ENCODE measurements around the gene NDUFAF2. TPM values are rescaled to one million over a fixed set of nuclear protein-coding genes. Genes with fewer than 3 reads are reported as not detected.

The NDUFAF2 gene
- total and polyA plus RNA-seq, 2 of the 13 experiments (the other 11 are each of a cell fraction or from before 2014, with no cell fraction given) = 34.0 to 78.4 TPM

DNA sequence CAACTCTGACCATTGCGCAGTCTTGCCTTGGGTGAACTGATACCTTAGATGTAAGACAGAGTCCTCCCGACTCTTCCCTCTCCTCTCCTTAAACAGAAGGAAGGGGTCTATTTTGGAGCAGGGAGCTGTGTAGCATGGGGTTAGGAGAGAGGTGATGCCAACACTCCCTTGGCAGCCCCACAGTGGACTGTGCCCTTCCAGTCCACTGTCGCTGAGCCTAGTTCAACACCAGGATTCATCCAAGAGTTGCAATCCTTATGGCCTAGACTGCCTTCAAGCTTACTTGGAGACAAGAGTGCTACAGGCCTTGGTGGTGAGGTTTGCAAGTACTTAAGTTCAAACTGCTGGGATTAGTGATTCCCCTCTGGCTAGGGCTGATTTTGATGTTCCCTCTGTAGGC is 51.4 kb downstream of the NDUFAF2 start:
- no peak overlapping the region for H3K27ac ChIP-seq (ENCODE audit: extremely low read length, insufficient read depth, low read length)
- POLR2A ChIA-PET = no interaction called here
- TF ChIP-seq, protein P1, sequence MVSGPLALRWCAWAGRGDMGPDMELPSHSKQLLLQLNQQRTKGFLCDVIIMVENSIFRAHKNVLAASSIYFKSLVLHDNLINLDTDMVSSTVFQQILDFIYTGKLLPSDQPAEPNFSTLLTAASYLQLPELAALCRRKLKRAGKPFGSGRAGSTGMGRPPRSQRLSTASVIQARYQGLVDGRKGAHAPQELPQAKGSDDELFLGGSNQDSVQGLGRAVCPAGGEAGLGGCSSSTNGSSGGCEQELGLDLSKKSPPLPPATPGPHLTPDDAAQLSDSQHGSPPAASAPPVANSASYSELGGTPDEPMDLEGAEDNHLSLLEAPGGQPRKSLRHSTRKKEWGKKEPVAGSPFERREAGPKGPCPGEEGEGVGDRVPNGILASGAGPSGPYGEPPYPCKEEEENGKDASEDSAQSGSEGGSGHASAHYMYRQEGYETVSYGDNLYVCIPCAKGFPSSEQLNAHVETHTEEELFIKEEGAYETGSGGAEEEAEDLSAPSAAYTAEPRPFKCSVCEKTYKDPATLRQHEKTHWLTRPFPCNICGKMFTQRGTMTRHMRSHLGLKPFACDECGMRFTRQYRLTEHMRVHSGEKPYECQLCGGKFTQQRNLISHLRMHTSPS (CRISPR knock-in tag; IDR thresholded peaks at IDR 0.05; ENCODE audit: low read depth) = no peak
- TF ChIP-seq ZMYM2 (CRISPR knock-in tag; IDR thresholded peaks at IDR 0.05) (no peak), MTA1 (CRISPR knock-in tag; IDR thresholded peaks at IDR 0.05; ENCODE audit: borderline replicate concordance) (no peak), FOXM1 (CRISPR knock-in tag; IDR thresholded peaks at IDR 0.05) (no peak), FOXC1 (CRISPR knock-in tag; IDR thresholded peaks at IDR 0.05; ENCODE audit: borderline replicate concordance) (no peak), ZNF605 (CRISPR knock-in tag; IDR thresholded peaks at IDR 0.05) (no peak), MIER3 (CRISPR knock-in tag; IDR thresholded peaks at IDR 0.05; ENCODE audit: borderline replicate concordance) (no peak), FOXP4 (CRISPR knock-in tag; IDR thresholded peaks at IDR 0.05) (no peak), TARDBP (CRISPR knock-in tag; IDR thresholded peaks at IDR 0.05) (no peak), ZNF557 (CRISPR knock-in tag; IDR thresholded peaks at IDR 0.05) (no peak), ZNF101 (CRISPR knock-in tag; IDR thresholded peaks at IDR 0.05; ENCODE audit: borderline replicate concordance, low read depth) (no peak), SMARCC2 (IDR thresholded peaks at IDR 0.05) (no peak), E2F5 (CRISPR knock-in tag; conservative IDR thresholded peaks at IDR 0.05) (no peak), ZIK1 (CRISPR knock-in tag; IDR thresholded peaks at IDR 0.05; ENCODE audit: borderline replicate concordance, low read depth) (no peak), ASH2L (IDR thresholded peaks at IDR 0.05; ENCODE audit: insufficient read length, low read depth, low read length) (no peak), ZNF558 (CRISPR knock-in tag; IDR thresholded peaks at IDR 0.05; ENCODE audit: borderline replicate concordance) (no peak), GATA4 (IDR thresholded peaks at IDR 0.05; ENCODE audit: borderline replicate concordance, low read depth) (no peak)
- TF ChIP-seq, protein P2, sequence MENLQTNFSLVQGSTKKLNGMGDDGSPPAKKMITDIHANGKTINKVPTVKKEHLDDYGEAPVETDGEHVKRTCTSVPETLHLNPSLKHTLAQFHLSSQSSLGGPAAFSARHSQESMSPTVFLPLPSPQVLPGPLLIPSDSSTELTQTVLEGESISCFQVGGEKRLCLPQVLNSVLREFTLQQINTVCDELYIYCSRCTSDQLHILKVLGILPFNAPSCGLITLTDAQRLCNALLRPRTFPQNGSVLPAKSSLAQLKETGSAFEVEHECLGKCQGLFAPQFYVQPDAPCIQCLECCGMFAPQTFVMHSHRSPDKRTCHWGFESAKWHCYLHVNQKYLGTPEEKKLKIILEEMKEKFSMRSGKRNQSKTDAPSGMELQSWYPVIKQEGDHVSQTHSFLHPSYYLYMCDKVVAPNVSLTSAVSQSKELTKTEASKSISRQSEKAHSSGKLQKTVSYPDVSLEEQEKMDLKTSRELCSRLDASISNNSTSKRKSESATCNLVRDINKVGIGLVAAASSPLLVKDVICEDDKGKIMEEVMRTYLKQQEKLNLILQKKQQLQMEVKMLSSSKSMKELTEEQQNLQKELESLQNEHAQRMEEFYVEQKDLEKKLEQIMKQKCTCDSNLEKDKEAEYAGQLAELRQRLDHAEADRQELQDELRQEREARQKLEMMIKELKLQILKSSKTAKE (CRISPR knock-in tag; IDR thresholded peaks at IDR 0.05; ENCODE audit: borderline replicate concordance) = no peak

More for the DNA sequence above, 51.4 kb downstream of the NDUFAF2 start:
- Histone ChIP-seq H3K4me1 (ENCODE audit: insufficient read depth, low read length) (peaks cover 9% of the 10 kb centered on the region; the same call in 1 of the 2 replicates), H3K79me2 (ENCODE audit: insufficient read depth, low read length) (no peaks in the 10 kb centered on the region), H3K27me3 (ENCODE audit: control insufficient read depth in 1 of 2, insufficient read depth in 2 of 2, low read length in 2 of 2) (no peaks in the 10 kb centered on the region), H3K4me3 (replicated peaks in 1 of 3; ENCODE audit: insufficient read depth in 1 of 3, low read depth in 2 of 3, low read length in 3 of 3) (no peak overlapping the region), H2AFZ (ENCODE audit: low read length) (no peak overlapping the region), H4K20me1 (ENCODE audit: insufficient read depth, low read length) (peaks cover 2% of the 10 kb centered on the region; the same call in 1 of the 2 replicates), H3K9ac (ENCODE audit: insufficient read depth, low read depth, low read length) (no peak overlapping the region), H3K36me3 (replicated peaks in 1 of 2; ENCODE audit: control insufficient read depth in 1 of 2, insufficient read depth in 2 of 2, low read length in 2 of 2) (peaks cover 0 to 9% of the 10 kb centered on the region in 2 experiments; a peak in 2 of 5 replicates), H3K9me3 (ENCODE audit: low read length) (peaks cover 11% of the 10 kb centered on the region), H3K4me2 (ENCODE audit: low read depth, low read length) (no peak overlapping the region)
- ATAC-seq (no peak), DNase-seq (ENCODE audit: low spot score) (no peak), FAIRE-seq (no peak)
- no TSS peak for BruUV-seq (replicated peaks)
- intact Hi-C loops (cut with micrococcal nuclease; ENCODE audit: unreplicated experiment) = no loop called here
- CTCF ChIA-PET (ENCODE audit: low intra/inter-chr PET ratio, low total read pairs) = no interaction called here
- in situ Hi-C loops (cut with HindIII; ENCODE audit: extremely low pct_ligation_motif_present, low pct_unique_long_range_greater_than_20kb) = no loop called here
- whole genome bisulfite sequencing (ENCODE audit: low lambda C conversion rate) = 100% methylated on average over 2 of the region's 3 CpGs
